NT2/D1 (cell line): ENCODE measurements around the gene MYH6.

Experiments used
- SUZ12 ChIP-seq: IDR thresholded peaks from 2 replicates; pipeline ENCODE4 v1.6.1; 2011; ENCODE audit not compliant: insufficient read length, insufficient read depth; ENCODE audit errors: extremely low read depth
- YY1 ChIP-seq: IDR thresholded peaks from 2 replicates; pipeline ENCODE4 v1.6.1; 2011; ENCODE audit not compliant: insufficient read length, insufficient read depth
- ZNF274 ChIP-seq: IDR thresholded peaks from 2 replicates; pipeline ENCODE4 v1.6.1; 2011; ENCODE audit warnings: mild to moderate bottlenecking, low read depth, low read length

- no peak for TF ChIP-seq ZNF274
- TF ChIP-seq YY1 = no peak
- TF ChIP-seq SUZ12 = no peak
Measured at GRCh38 chr14:23364164-23365035, 43.7 kb downstream of the MYH6 start.
